ENCODE results near the gene SERPINI1.
"Not testable (repeated sequence)": the region's sequence is repeated elsewhere in the genome, so short reads cannot be mapped to it uniquely, and the experiment has no call there.

SERPINI1 gene

GRCh38 chr3:167798443-167798842, 62.9 kb downstream of the SERPINI1 start:
- DNase-seq: no peak

DNA sequence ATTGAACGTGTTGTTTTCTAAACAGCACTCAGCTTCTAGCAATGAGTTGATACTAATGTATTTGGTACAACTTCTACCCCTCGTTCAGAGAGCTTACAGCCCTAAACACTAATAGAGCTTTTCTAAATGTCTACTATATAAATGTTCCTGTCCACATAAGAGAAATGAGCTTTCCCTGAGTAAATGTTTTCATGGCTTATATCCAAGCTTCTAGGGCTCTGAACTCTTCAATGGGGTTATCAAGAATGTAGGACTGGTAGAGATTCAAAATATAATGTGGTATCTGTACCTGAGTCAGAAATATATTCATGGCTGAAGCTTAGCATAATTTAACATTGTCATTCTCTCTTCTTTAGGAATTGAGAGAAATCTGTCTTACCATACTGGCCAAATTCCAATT, 73.4 kb downstream of the SERPINI1 start:
- no peak for DNase-seq

GRCh38 chr3:167810236-167810635, 74.7 kb downstream of the SERPINI1 start:
- DNase-seq: no peak

DNA sequence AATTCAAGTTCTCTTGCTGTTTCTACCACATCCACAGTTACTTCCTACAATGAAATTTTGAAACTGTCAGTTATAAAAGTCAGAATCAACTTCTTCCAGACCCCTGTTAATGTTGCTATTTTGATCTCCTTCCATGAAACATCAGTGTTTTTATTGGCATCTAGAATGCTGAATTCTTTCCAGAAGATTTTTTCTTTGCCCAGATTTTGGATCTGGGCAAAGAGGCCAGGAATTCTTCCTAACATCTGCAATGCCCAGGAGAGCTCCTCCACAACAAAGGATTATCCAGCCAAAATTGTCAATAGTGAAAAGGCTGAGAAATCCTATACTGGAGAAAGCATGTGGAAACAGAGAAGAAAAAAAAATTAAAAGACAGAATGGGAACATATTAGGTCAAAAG, 75.5 kb downstream of the SERPINI1 start:
- DNase-seq: no peak

DNA sequence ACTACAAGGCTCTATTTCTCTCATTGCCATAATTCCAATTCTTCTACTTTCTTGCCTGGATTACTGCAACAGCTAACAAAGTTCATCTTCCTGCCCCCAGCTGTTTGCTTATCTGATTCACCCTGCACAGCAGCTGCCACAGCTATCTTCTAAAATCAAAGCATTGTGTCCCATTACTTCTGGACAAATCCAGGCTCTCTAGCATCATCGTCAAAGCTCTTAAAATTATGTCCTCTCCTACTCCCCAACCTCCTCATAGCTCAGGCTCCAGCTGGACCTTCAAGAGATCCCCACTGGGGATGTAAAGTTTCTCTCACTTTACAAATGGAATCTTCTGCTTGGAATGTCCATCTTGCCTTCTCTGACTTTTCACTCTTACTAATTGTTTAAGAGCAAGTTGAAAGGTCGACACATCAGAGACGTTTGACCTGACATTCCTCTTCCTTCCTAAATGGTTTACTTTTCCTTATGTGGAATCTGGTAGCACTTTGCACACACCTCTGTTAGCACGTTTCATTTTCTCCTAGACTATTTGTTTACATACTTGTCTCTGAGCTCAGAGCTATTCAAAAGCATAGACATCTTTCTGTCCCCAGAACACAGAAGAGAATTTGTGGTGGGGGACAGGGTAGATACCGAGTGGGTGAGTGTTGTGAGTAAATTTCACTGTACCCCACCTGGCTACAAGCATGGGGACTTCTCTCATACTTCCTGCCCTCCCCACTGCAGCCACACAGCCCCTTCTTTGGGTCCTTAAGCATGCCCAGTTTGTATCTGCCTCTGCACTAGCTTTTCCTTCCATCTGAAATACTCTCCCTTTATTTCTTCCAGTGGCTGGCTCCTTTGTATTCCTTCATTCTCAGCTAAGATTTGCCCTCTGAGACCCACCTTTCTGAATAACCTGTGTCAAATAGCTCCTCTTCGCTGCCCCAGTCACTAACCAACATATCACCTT, 77.9 kb downstream of the SERPINI1 start:
- DNase-seq: no peak

GRCh38 chr3:167814441-167814951, 79.0 kb downstream of the SERPINI1 start:
- no peak for DNase-seq

GRCh38 chr3:167816953-167817352, 81.4 kb downstream of the SERPINI1 start:
- no peak for DNase-seq

- no peak for DNase-seq
Observed at GRCh38 chr3:167820102-167820865, 84.8 kb downstream of the SERPINI1 start.

GRCh38 chr3:167821248-167821805, 85.8 kb downstream of the SERPINI1 start:
- DNase-seq: no peak

- no peak for DNase-seq
Observed at GRCh38 chr3:167823738-167824137, 88.2 kb downstream of the SERPINI1 start.

- not testable (repeated sequence) for DNase-seq
Observed at GRCh38 chr3:167827588-167827987, 92.1 kb downstream of the SERPINI1 start.

DNA sequence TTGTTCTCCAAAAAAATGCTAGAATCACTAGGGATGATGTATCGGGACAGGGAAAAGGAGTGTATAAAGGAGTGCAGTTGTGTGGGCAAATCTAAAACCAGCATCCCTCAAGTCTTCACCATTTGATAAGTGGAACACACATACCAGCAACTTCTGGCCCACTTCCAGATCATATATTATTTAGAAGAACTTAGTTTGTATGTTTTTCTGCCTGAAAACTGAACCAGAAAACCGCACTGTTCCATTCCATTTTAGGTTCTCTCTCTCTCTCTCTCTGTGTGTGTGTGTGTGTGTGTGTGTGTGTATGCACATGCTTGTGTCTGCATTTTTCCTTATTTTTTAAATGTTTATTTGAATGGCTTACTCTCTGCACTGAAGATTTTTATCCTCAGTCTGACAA, 93.5 kb downstream of the SERPINI1 start:
- no peak for DNase-seq

DNA sequence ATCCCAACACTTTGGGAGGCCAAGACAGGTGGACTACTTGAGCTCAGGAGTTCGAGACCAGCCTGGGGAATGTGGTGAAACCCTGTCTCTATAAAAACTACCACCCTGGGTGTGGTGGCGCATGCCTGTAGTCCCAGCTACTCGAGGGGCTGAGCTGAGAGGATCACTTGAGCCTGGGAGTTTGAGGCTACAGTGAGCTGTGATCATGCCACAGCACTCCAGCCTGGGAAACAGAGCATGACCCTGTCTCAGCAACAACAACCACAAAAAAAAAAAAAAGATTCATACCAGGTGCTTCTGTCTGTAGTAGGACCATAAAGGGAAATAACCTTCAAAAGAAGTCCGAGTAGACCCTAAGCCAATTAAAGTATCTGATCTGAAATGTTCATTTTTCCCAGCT, 94.5 kb downstream of the SERPINI1 start:
- DNase-seq: no peak

- no peak for DNase-seq
Observed at GRCh38 chr3:167835359-167835758, 99.8 kb downstream of the SERPINI1 start.

DNA sequence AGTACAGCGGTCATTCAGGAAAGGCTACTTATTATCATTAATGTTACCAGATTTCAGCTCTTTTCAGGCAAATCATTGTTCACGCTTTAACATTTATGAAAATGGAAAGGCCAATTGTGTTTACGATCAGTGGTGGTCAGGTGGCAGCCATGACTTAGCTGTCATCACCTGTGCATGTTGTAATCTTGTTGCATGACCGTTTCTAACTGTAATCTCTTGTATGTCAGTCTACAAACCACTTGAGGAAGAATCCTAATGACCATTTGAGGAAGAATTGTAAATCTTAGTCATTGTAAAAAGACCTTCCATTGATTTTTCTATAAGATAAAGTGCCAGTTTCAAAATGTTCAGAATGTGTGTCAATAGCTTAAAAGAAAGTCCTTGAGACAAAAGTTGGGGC, 100.4 kb downstream of the SERPINI1 start:
- DNase-seq: no peak

- no peak for DNase-seq
Observed at GRCh38 chr3:167837466-167837865, 101.9 kb downstream of the SERPINI1 start.

- DNase-seq: no peak
Observed at GRCh38 chr3:167839460-167840134, 104.1 kb downstream of the SERPINI1 start.

DNA sequence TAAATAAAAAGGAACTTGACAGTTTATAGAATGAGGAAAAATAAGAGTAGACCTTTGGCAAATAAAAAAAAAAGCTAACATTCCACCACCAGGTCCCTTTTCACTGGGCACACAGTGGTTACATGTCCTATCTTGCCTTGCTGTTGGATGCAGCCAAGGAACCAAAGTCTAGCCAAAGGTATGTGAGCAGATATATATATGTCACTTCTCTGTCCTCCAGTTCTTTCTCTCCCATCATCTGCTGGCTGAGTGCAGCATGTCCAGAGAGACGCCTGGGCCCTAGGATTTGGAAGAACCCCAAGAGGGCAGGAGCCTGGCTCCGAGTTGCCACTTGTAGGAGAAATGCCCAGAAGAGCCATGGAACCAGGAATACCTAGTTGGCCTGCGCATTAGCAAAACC, 104.7 kb downstream of the SERPINI1 start:
- no peak for DNase-seq

DNA sequence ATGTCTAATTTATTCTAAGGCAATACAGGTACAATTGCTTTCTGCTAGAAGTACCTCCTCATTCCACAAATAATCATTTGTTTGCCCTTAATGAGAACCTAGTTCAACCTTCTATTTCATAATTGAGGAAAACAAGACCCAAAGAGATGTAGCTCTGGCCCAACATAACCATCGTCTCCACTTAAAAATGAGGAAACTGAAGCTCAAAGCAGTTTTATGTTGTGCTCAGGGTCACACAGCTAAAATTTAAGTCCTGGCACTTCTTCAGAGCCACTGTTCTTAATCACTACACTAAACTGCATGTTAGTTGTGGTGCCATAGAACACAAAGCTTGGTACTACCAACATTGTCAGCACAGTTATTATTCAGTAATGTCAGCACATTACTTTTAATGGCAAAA, 108.0 kb downstream of the SERPINI1 start:
- DNase-seq: no peak

DNA sequence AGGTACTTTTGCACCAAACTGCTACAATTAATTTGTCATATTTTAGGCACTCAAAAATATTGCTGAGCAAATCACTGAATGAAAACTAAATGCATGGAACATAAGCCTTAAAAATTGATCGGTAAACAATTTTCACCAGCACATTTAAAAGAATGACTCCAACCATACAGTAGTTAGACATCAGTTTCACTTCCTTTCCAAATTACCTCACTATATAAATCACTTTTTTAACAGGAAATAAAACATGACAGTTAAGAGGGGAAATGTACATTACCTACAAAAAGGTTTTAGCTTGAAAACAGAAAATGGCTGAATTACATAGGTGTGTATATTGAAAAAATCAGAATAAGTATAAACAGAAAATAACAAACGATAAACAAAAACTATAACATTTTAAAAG, 108.4 kb downstream of the SERPINI1 start:
- DNase-seq: no peak

GRCh38 chr3:167844528-167844927, 109.0 kb downstream of the SERPINI1 start:
- no peak for DNase-seq

GRCh38 chr3:167851171-167851570, 115.7 kb downstream of the SERPINI1 start:
- no peak for DNase-seq

GRCh38 chr3:167851749-167852148, 116.2 kb downstream of the SERPINI1 start:
- DNase-seq: no peak
